ENCODE measurements around the gene AKR1B15. TPM values are rescaled to one million over a fixed set of nuclear protein-coding genes. Genes with fewer than 3 reads are reported as not detected.

AKR1B15 gene
- total RNA-seq: not detected
- long read RNA-seq: 0 reads

DNA sequence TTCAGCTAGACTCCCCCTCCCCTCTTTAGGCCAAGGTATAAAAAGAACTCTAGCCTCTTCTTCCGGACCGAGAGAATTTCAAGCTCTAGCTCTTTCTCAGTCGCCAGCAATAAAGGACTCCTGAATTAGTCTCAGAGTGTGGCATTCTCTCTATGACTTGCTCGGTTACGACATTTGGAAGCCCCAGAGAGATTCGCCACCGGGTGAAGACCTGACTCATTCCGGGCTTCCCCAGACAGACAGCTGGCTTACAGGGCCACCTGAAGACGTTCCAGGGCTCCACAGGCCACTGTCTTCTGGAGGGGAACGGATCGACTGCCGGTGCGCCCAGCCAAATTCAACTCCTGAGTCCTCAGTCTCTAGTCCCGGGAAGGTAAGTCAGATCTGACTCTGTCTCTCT is at the start of gene AKR1B15:
Gene AKR1B15 (plus strand): TSS at position 234 of the 400 bp plus-strand sequence. CDS start 15,510 bp downstream, outside the sequence.
- TF ChIP-seq, protein P1, sequence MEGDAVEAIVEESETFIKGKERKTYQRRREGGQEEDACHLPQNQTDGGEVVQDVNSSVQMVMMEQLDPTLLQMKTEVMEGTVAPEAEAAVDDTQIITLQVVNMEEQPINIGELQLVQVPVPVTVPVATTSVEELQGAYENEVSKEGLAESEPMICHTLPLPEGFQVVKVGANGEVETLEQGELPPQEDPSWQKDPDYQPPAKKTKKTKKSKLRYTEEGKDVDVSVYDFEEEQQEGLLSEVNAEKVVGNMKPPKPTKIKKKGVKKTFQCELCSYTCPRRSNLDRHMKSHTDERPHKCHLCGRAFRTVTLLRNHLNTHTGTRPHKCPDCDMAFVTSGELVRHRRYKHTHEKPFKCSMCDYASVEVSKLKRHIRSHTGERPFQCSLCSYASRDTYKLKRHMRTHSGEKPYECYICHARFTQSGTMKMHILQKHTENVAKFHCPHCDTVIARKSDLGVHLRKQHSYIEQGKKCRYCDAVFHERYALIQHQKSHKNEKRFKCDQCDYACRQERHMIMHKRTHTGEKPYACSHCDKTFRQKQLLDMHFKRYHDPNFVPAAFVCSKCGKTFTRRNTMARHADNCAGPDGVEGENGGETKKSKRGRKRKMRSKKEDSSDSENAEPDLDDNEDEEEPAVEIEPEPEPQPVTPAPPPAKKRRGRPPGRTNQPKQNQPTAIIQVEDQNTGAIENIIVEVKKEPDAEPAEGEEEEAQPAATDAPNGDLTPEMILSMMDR (IDR thresholded peaks at IDR 0.05; ENCODE audit: borderline replicate concordance): no peak
- peaks cover 6% of the 10 kb centered on the region for H3K4me1 ChIP-seq
- H3K9me3 ChIP-seq (replicated peaks): no peaks in the 10 kb centered on the region
- no peak within 1 kb of the TSS for H3K27ac ChIP-seq (replicated peaks)
- intact Hi-C loops (cut with micrococcal nuclease): no loop called here
- H3K4me3 ChIP-seq: peak within 1 kb of the TSS; percentile 55
- H3K27me3 ChIP-seq (ENCODE audit: low read depth): no peaks in the 10 kb centered on the region
- no peak for DNase-seq
- no peaks in the 10 kb centered on the region for H3K36me3 ChIP-seq

DNA sequence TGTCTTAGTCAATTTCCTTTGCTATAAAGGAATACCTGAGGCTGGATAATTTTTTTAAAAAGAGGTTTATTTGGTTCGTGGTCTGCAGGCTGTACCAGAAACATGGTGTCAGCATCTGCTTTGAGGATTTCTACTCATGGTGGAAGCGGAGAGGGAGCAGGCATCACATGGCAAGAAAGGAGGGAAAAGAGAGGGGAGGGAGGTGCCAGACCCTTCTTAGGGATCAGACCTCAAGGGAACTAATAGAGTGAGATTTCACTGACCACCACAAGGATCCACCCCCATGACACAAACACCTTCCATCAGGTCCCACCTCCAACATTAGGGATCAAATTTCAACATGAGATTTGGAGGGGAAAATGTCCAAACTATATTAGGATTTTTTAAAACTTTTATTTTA is 48.5 kb upstream of the AKR1B15 start:
- H3K4me1 ChIP-seq: no peaks in the 10 kb centered on the region
- intact Hi-C loops (cut with micrococcal nuclease): no loop called here
- H3K36me3 ChIP-seq: no peaks in the 10 kb centered on the region
- H3K4me3 ChIP-seq: no peak overlapping the region
- no peak for DNase-seq
- H3K27me3 ChIP-seq (ENCODE audit: low read depth): no peaks in the 10 kb centered on the region
- no peak overlapping the region for H3K27ac ChIP-seq (replicated peaks)
- TF ChIP-seq, protein P1 (IDR thresholded peaks at IDR 0.05; ENCODE audit: borderline replicate concordance): no peak
- no peaks in the 10 kb centered on the region for H3K9me3 ChIP-seq (replicated peaks)

GRCh38 chr7:134500982-134501381 is 47.9 kb upstream of the AKR1B15 start:
- TF ChIP-seq, protein P1 (IDR thresholded peaks at IDR 0.05; ENCODE audit: borderline replicate concordance): no peak

DNA sequence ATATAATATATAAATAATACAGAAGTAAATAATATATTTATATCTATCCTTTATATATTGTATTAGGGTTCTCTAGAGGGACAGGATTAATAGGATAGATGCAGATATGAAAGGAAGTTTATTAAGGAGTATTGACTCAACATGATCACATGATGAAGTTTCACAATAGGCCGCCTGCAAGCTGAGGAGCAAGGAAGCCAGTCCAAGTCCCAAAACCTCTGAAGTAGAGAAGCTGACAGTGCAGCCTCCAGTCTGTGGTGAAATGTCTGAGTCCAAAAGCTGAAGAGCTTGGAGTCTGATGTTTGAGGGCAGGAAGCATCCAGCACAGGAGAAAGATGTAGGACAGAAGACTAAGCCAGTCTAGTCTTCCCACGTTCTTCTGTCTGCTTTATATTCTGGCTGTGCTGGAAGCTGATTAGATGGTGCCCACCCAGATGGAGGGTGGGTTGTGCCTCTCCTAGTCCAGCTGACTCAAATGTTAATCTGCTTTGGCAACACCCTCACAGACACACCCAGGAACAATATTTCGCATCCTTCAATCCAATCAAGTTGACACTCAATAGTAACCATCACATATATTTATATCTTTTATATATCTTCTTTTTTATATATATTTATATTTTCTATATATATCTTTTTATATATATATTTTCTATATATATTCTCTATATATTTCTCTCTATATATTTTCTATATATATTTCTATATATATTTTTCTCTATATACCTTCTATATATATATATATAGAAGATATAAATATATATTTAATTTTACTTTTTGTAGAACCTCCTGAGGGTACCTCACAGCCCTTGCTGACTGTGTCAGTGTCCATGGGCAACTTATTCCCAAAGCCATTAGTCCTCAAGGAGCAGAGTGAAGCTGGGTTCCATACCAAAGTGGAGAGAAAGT is 46.2 kb upstream of the AKR1B15 start:
- Histone ChIP-seq H3K27me3 (ENCODE audit: low read depth) (no peaks in the 10 kb centered on the region), H3K27ac (replicated peaks) (peak overlapping the region; percentile 62), H3K9me3 (replicated peaks) (no peaks in the 10 kb centered on the region), H3K4me1 (no peaks in the 10 kb centered on the region), H3K4me3 (no peak overlapping the region), H3K36me3 (no peaks in the 10 kb centered on the region)
- no peak for DNase-seq
- intact Hi-C loops (cut with micrococcal nuclease): no loop called here
- TF ChIP-seq, protein P1 (IDR thresholded peaks at IDR 0.05; ENCODE audit: borderline replicate concordance): no peak

More at GRCh38 chr7:134500982-134501381, 47.9 kb upstream of the AKR1B15 start:
- Histone ChIP-seq H3K4me1 (no peaks in the 10 kb centered on the region), H3K36me3 (no peaks in the 10 kb centered on the region), H3K9me3 (replicated peaks) (no peaks in the 10 kb centered on the region), H3K4me3 (no peak overlapping the region), H3K27me3 (ENCODE audit: low read depth) (no peaks in the 10 kb centered on the region), H3K27ac (replicated peaks) (no peak overlapping the region)
- intact Hi-C loops (cut with micrococcal nuclease): no loop called here
- no peak for DNase-seq

DNA sequence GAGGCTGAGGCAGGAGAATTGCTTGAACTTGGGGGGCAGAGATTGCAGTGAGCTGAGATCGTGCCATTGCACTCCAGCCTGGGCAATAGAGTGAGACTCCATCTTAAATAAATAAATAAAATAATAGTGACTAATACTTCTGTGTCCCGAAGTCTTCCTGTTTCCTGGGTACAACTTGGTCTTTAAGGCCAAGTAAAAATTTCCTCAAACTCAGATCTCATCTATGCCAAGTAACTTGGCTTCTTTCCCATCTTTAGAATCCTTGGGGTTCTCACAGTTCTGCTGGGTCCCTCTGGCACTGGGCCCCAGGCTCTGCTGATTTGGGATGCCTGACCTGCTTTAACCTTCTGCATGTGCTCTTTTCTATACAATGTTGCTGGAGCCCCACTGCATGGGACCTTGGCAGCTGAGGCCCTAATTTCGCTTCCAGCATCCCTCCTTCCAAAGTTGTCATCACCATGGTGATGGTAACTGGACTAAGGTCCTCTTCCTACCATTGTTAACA is 44.2 kb upstream of the AKR1B15 start:
- DNase-seq: no peak
- Histone ChIP-seq H3K27ac (replicated peaks) (no peak overlapping the region), H3K4me1 (no peaks in the 10 kb centered on the region), H3K36me3 (no peaks in the 10 kb centered on the region), H3K27me3 (ENCODE audit: low read depth) (no peaks in the 10 kb centered on the region), H3K9me3 (replicated peaks) (no peaks in the 10 kb centered on the region), H3K4me3 (no peak overlapping the region)
- TF ChIP-seq, protein P1 (IDR thresholded peaks at IDR 0.05; ENCODE audit: borderline replicate concordance): no peak
- intact Hi-C loops (cut with micrococcal nuclease): no loop called here

Measured in left ventricle myocardium inferior (tissue), 1 donor.